HG02885 (cell line): ENCODE measurements around the gene DESI1.
A peak's percentile ranks its signal among the peaks of the same experiment; 100 is the strongest.
"Not testable (repeated sequence)": the region's sequence is repeated elsewhere in the genome, so short reads cannot be mapped to it uniquely, and the experiment has no call there.

ENCODE experiments used
- ATAC-seq: cut with Tn5 transposase; IDR thresholded peaks from one replicate; pipeline ENCODE4 v1.9.1; 2021; ENCODE audit warnings: mild to moderate bottlenecking; ENCODE audit not compliant: unreplicated experiment, poor library complexity

Gene DESI1

GRCh38 chr22:41593336-41593960 is 27.4 kb downstream of the DESI1 start:
- ATAC-seq = not testable (repeated sequence)

- peak; percentile 95 for ATAC-seq
Measured at GRCh38 chr22:41589391-41590241, 31.2 kb downstream of the DESI1 start, which contains the start of gene PMM1. PMM1 (minus strand) TSS chr22:41589840; CDS start chr22:41589805, 35 bp downstream.

- ATAC-seq = no peak
Measured at GRCh38 chr22:41587347-41587723, 33.5 kb downstream of the DESI1 start.

GRCh38 chr22:41585898-41586297 is 34.9 kb downstream of the DESI1 start:
- ATAC-seq = no peak

GRCh38 chr22:41584881-41585280 is 36.0 kb downstream of the DESI1 start:
- ATAC-seq = no peak

- ATAC-seq = no peak
Measured at GRCh38 chr22:41582694-41583093, 38.1 kb downstream of the DESI1 start.

- no peak for ATAC-seq
Measured at GRCh38 chr22:41579997-41580355, 40.9 kb downstream of the DESI1 start.

GRCh38 chr22:41579297-41579996 is 41.4 kb downstream of the DESI1 start:
- ATAC-seq = no peak

- no peak for ATAC-seq
Measured at GRCh38 chr22:41578818-41579217, 42.0 kb downstream of the DESI1 start.

GRCh38 chr22:41578114-41578513 is 42.7 kb downstream of the DESI1 start:
- no peak for ATAC-seq

GRCh38 chr22:41576877-41577276 is 44.0 kb downstream of the DESI1 start:
- no peak for ATAC-seq

- no peak for ATAC-seq
Measured at GRCh38 chr22:41575533-41575932, 45.3 kb downstream of the DESI1 start.

GRCh38 chr22:41574847-41575381 is 45.9 kb downstream of the DESI1 start:
- no peak for ATAC-seq

- ATAC-seq = no peak
Measured at GRCh38 chr22:41573677-41574076, 47.2 kb downstream of the DESI1 start.

GRCh38 chr22:41572305-41572704 is 48.5 kb downstream of the DESI1 start:
- not testable (repeated sequence) for ATAC-seq

GRCh38 chr22:41571786-41572185 is 49.1 kb downstream of the DESI1 start:
- ATAC-seq = no peak

- ATAC-seq = no peak
Measured at GRCh38 chr22:41570221-41570620, 50.6 kb downstream of the DESI1 start.

GRCh38 chr22:41568811-41569210 is 52.0 kb downstream of the DESI1 start:
- no peak for ATAC-seq

- ATAC-seq = no peak
Measured at GRCh38 chr22:41567512-41567768, 53.4 kb downstream of the DESI1 start.

GRCh38 chr22:41565403-41566054 is 55.3 kb downstream of the DESI1 start:
- no peak for ATAC-seq

GRCh38 chr22:41564563-41564962 is 56.3 kb downstream of the DESI1 start:
- no peak for ATAC-seq
